Ecto neural progenitor cell (in vitro differentiated cells): Measurements from ENCODE around the gene TTC6.

Experiments used
- DNase-seq: peaks from one replicate; pipeline ENCODE4 v3.0.0-alpha.2; 2018; ENCODE audit warnings: low spot score

TTC6 gene

DNA sequence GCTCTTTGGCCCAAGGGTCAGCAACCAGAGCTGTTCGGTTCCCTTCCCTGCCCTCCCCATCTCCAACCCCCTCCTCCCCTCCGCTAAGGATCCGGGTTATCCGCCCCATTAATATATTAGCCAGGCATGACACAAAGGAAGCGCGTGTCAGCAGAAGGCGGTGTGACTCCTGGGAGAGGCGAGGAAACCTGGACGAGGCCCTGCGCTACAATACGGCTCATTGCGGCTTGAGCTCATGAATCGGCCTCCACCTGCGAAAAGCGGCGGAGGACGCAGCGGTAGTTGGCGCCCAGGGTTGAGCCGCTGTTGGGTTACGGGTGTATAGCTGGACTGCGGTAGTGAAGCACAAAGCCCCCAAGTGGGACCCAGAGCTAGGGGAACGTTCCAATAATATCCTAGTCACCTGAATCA, 10.3 kb upstream of the TTC6 start:
- peak; percentile 63 for DNase-seq

- no peak for DNase-seq
These were observed 9.2 kb upstream of the TTC6 start for GRCh38 chr14:37585971-37586796.

GRCh38 chr14:37586797-37587130, 8.7 kb upstream of the TTC6 start:
- DNase-seq, result no peak

- DNase-seq, result no peak
These were observed 8.2 kb upstream of the TTC6 start for GRCh38 chr14:37587131-37587803.

- DNase-seq, result peak; percentile 80
These were observed 7.4 kb upstream of the TTC6 start for GRCh38 chr14:37587881-37588666.

GRCh38 chr14:37588667-37588955, 6.8 kb upstream of the TTC6 start:
- no peak for DNase-seq

DNA sequence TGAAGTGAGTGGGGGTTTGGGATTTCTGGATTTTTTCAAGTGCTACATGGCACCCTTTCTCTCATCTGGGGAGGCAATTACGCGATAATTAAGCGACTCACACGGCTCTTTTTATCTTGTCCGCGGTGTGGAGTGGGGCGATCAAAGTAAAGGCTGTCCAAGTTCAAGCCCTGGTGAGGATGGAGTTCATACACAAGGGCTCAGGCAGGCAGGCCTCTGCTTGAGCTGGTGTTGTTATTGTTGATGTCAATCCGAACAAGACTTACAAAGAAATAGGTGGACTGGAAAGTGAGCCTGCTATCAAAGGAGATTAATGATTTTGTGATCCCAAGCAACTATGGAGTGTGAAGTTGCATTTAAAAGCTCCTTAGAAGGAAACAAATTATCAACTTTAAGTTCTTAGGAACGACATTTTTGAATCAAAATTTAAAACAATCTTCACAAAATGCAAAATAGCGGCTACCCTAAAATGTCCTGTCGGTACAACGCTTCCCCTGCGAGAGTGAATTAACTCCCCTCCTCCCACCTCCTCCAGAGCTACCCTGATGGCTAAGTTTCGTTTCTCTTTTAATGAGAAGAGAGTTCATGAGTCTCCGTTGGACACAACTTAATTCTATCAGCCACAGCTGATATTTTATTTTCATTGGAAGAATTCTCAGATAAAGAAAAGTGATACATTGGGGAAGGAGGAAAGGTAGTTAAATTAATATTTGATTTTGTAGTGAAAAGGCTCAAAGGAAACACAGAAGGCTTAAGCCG, 6.3 kb upstream of the TTC6 start:
- no peak for DNase-seq

DNA sequence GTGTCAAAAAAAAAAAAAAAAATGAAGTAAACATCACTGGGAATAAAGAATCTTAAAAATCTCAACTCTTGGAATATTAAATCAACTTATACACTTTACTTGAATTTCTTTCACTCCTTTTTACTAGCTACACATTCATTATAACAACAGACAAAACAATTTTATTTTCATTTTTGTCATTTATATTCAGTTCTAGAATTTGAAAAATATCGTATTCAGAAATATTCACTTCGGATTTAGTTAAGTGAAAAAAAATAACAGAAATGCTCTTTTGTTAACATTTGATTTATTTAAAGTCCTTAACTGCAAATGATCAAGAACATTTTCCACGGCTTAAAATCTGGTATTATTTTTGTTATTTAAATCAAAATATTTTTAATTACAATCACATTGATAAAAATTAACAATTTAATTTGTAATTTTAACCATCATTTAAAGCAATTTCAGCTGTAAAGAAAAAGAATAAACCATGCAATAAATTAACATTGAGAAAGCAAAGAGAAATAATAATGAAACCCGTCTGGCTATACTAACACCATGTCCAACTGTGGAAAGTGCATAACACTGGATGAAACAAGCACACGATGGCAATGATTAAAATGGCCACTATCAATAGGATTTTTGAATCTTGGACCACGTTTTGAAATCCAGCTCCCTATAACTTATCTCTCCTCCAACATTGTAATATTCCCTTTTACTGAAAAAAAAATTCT, 5.6 kb upstream of the TTC6 start:
- DNase-seq, result no peak

DNA sequence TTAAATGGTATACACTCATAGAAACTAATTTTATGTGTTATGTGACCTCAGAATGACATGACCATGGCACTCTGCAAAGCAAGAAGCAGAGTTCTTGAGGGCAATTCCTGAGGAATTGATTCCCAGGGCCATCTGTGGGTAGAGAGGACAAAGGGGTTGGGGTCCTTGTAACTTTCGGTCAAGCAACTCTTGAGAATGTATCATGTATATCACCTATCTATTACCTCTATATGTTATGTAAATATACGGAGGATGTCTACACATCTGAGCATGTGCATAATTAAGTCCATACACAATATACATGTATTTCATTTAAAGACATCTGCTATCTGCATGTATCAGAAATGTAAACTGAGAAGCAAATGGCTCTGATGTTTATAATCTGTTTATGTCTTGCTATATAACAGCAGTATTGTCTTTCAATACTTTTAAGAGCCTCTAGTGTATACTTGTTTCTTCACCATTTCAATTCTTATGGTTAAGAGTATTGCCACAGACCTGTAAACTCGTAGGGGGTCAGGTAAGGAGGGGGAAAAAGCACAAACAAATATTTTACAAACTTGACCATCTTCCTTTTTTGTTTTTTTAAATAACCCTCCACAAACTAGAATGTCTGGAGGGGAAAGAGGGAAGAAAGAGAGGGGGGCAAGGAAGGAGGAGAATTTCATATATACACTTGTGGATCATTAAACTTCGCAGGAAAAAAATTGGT, 4.8 kb upstream of the TTC6 start:
- no peak for DNase-seq

DNA sequence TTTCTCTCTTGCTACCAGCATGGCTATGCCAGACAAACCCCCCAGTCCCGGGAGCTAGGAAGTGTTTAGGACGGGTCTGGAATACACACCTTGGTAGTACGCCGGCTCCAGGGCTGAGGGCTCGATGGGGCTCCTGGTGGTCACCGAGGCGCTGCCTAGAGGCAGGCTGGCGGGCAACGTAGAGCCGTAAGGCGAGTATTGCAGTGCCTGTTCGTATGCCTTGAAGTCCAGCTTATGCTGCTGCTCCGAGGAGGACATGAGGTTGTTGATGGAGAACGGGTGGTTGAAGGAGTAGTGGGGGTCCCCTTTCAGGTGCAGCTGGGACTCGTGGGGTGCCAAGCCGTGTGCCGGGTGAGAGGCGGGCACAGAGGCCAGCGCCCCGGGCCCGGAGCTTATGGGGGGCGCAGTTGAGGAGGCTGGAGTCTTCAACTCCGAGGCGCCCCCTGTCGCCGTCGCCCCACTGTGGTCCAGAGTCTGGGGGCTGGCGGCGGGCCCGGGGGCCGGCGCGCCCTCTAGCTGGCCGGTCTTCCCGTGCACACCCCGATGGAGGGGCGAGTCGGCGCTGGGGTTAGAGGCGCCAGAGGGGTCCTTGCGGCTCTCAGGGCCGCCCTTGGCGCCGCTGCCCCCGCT, 4.0 kb upstream of the TTC6 start:
- peak; percentile 86 for DNase-seq

DNA sequence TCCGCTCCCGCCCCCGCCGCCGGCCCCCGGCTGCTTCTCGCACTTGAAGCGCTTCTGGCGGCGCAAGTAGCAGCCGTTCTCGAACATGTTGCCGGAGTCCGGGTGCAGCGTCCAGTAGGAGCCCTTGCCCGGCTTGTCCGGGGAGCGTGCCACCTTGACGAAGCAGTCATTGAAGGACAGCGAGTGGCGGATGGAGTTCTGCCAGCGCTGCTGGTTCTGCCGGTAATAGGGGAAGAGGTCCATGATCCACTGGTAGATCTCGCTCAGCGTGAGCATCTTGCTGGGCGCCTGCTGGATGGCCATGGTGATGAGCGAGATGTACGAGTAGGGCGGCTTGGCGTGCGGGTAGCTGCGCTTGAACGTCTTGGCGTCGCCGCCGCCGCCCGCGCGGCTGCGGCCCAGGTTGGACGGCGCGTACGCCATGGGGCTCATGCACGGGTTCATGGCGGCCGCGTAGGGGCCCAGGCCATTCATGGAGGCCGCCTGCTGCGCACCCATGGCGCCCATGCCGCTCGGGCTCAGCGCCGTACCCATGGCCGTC, 3.4 kb upstream of the TTC6 start:
- DNase-seq, result no peak

GRCh38 chr14:37592482-37593408, 2.7 kb upstream of the TTC6 start:
- DNase-seq, result peak; percentile 60

DNA sequence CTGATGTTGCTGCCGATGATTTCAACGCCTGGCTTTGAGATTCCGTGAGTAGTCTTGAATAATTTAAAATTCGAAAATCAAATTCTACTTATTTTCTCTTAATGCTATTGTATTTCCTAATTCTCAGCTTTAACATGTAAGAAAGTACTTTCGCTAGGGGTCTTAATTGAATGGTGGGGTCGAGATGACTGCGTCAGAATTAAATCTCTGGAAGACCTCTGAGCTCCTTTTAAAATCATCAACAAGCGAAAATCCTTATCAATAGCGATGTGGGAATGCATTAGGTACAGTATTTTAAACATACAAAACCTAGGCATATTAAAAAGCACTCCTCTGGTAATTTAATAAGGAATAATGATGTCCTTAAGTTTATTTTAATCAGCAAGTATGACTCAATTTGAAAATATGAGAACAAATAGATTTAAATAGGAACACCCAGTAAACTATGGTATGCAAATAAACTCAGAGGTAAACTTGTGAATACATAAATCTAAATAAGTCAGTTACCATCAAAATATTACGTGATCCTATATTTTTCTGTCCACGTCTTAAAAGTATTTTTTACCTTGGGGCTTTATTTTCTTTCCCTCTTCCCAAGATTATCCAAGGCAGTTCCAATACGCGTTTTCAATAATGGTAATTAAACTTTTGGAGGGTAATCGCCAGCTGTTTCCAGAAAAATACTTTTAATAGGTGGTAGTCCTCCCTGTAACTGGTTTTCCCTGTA, 1.8 kb upstream of the TTC6 start:
- DNase-seq, result no peak

DNA sequence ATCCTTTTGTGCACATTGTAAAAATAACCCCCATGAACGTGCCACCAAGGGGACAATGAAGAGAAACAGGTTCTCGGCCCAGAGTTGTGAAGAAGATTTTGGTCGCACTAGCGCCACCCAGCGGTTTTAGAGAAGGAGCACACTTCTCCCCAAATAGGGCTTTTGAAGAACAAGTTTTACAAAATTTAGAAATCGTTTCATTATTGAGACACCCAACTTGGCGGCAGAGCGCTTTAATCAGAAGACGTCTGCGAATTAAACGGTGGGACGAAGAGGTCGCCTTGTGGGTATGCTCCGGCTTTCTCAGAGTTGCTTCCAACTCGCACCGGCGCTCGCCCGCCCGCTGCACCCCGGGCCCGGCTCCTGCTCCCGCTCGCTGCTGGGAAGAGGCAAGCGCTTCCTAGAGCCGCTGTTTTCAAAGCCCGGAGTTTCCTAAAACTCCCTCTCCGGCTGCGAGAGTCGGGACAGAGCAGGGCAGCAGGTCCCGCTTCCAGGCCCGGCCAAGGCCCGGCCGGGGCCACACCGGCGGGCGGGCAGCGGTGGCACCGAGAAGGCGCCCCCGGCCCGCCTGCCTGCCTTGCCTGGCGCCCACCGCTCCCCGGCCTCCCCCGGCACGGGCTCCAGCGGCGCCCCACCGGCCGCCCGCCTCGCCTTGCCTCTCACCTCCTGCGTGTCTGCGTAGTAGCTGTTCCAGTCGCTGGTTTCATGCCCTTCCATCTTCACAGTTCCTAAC, 1.0 kb upstream of the TTC6 start:
- DNase-seq, result peak; percentile 85

DNA sequence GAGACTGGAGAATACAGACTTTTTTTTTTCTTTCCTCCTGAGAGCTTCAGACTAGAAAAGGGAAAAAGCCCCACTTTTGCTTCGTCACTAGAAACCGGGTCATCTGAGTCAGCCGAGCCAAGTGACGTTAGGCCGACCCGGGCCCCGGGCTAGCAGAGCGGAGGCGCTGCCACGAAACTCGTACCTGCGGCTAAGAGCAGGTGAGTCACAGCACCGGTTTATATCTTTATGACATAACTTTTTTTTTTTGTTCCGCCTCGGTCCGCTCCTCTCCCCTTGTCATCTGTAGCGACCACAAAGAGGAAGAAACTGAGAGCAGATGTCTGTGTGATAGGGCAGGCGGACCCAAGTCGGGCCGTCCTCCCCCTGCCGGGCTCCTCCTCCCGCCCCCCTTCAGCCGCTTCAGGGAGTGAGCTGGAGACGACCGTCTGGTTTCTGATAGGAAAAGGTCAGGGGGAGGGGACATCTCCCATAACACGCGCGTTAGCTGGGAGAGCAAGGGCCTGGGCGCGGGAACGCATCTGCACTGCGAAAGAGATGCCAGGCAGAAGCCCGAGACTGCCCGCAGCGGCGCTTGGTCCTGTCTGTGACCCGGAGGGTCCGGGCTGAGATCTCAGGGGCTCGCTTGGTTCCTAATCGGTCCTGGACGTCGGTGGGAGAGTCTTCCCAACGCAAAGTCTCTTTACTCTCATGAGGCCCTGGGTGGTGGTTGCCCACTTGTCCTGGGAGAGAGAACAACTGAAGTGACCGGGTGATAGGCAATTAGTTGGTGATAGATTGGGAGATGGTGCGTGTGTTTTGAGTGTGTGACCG, 586 bp downstream of the TTC6 start:
- DNase-seq, result peak; percentile 69

DNA sequence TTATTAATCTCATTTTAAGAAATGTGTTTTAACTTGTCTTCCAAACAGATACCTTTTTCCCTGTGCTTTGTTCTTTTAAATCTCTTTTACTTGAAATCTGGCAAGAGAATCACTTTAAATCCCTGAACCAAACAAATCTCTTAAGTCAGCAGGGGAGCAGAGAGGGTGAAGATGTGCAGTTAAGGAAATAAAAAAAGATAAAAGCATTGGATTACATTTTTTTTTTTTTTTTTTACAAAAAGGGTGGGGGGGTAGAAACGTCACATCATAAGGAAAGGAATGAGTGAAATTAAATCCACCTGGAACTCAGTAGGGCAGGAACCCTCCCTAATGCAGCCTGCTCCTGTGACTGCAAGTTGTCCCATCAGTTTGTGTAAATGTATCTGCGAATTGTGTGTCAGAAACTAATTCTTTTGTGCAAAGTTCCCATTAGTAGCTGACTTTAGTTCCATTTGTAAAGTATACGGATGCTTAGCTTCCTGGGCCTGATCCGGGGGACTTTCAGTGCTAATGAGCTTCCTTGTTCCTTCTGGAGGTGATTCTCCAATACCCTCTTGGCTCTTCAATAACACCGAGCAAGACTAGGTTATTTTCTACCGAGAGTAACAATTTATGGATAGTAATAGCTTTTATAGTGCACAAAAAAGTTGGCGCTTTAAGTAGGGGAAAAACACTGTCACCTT, 1.5 kb downstream of the TTC6 start:
- DNase-seq, result no peak
